Rectal smooth muscle tissue (tissue), 1 donor: ENCODE measurements around the gene ARFGEF2.
"Not testable (repeated sequence)": the region's sequence is repeated elsewhere in the genome, so short reads cannot be mapped to it uniquely, and the experiment has no call there.

Experiments used
- H3K27ac ChIP-seq: one replicate; pipeline ENCODE4 v1.7.0; 2013; ENCODE audit warnings: low read depth, low read length, inconsistent platforms
- H3K27me3 ChIP-seq: one replicate; pipeline ENCODE4 v1.7.0; 2013; ENCODE audit warnings: low read length; ENCODE audit not compliant: control insufficient read depth, insufficient read depth
- H3K36me3 ChIP-seq: one replicate; pipeline ENCODE4 v1.7.0; 2013; ENCODE audit warnings: low read length; ENCODE audit not compliant: control insufficient read depth, insufficient read depth
- H3K4me1 ChIP-seq: one replicate; pipeline ENCODE4 v1.7.0; 2013; ENCODE audit warnings: low read length; ENCODE audit not compliant: control insufficient read depth, insufficient read depth
- H3K4me3 ChIP-seq: one replicate; pipeline ENCODE4 v1.7.0; 2013; ENCODE audit warnings: low read length
- H3K9ac ChIP-seq: one replicate; pipeline ENCODE4 v1.7.0; 2013; ENCODE audit warnings: low read length

The ARFGEF2 gene

GRCh38 chr20:48971956-48972355 is 50.4 kb downstream of the ARFGEF2 start:
- Histone ChIP-seq H3K27me3 (no peaks in the 10 kb centered on the region), H3K4me1 (no peaks in the 10 kb centered on the region), H3K4me3 (no peak overlapping the region), H3K27ac (no peak overlapping the region), H3K36me3 (peaks cover 26% of the 10 kb centered on the region), H3K9ac (no peak overlapping the region)

- Histone ChIP-seq H3K36me3 (peaks cover 26% of the 10 kb centered on the region), H3K4me3 (no peak overlapping the region), H3K27me3 (no peaks in the 10 kb centered on the region), H3K4me1 (no peaks in the 10 kb centered on the region), H3K9ac (no peak overlapping the region), H3K27ac (no peak overlapping the region)
These were observed 51.3 kb downstream of the ARFGEF2 start for GRCh38 chr20:48972816-48973215.

- H3K36me3 ChIP-seq, result peaks cover 11% of the 10 kb centered on the region
- peak overlapping the region; percentile 24 for H3K27ac ChIP-seq
- no peak overlapping the region for H3K9ac ChIP-seq
- no peak overlapping the region for H3K4me3 ChIP-seq
- no peaks in the 10 kb centered on the region for H3K27me3 ChIP-seq
- H3K4me1 ChIP-seq, result no peaks in the 10 kb centered on the region
These were observed 54.4 kb downstream of the ARFGEF2 start for GRCh38 chr20:48975955-48976354.

DNA sequence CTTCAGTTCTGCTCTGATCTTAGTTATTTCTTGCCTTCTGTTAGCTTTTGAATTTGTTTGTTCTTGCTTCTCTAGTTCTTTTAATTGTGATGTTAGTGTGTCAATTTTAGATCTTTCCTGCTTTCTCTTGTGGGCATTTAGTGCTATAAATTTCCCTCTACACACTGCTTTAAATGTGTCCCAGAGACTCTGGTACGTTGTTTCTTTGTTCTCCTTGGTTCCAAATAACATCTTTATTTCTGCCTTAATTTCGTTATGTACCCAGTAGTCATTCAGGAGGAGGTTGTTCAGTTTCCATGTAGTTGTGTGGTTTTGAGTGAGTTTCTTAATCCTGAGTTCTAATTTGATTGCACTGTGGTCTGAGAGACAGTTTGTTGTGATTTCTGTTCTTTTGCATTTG is 58.5 kb downstream of the ARFGEF2 start:
- H3K27ac ChIP-seq, H3K4me1 ChIP-seq, H3K27me3 ChIP-seq, H3K4me3 ChIP-seq, H3K9ac ChIP-seq: not testable (repeated sequence)
- peaks cover 22% of the 10 kb centered on the region for H3K36me3 ChIP-seq

DNA sequence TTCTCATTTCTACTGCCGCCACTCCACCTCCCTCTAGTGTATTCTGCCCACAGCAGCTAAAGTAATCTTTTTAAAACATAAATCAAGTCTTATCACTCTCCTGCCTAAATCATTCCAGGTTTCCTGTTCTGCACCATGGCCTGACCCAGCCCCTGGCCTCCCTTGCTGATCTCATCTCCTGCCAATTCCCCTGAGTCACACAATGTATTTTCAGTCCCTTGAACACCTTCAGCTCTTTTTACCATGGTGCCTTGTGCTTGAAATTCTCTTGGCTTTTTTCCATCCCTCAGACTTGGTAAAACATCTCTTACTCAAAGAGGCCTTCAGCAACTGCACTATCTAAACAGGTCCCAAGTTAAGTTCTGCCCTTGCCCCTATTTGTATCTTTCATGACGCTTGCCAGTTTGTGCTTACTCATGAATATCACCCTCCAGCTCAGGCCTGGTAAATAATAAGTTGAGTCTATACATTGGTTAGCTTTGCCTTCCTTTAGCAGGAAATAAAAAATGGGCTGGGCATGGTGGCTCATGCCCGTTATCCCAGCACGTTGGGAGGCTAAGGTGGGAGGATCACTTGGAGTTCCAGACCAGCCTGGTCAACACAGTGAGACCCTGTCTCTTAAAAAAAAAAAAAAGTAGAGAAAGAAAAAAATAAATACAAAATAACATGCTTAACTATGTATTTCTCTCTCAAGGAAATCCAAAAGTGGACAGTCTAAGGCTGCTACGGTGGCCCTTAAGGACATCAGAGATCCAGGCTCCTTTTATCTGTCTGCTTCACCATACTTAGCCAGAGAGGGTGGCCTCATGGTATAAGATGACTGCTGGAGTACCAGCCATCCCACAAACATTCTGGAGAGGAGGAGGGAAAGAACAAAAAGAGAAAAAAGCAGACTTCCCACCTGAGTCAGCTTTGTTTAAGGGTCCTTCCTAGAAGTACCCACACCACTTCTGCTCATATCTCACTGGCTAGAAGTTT is 62.2 kb downstream of the ARFGEF2 start:
- H3K4me1 ChIP-seq, result no peaks in the 10 kb centered on the region
- H3K9ac ChIP-seq, result no peak overlapping the region
- no peaks in the 10 kb centered on the region for H3K27me3 ChIP-seq
- peaks cover 36% of the 10 kb centered on the region for H3K36me3 ChIP-seq
- no peak overlapping the region for H3K4me3 ChIP-seq
- H3K27ac ChIP-seq, result no peak overlapping the region

DNA sequence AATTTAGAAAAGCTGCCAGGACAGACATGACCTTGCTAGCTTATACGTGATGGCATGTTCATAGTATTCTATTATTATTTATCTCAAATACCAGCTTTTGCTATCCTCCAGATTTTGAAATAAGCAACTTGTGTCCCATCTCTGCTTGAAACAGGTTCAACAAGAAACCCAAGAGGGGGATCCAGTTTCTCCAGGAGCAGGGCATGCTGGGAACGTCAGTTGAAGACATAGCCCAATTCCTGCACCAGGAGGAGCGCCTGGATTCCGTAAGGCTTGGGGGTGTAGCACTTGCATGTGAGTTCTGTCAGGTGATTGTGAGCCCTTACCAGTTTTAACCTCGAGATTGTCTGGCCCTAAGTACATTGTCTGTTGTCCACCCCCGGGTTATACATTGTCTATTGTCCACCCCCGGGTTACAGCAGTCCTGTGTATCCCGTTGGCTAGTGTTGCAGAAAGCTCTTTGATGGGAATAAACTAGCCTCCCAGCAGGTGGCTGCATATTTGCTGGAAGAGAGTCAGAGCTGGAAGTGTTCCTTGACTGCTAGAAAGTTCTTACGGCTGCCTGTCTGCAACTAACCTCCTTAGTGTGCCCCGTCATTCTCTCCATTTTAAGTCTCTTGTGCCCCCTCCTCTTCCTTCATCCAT is 63.2 kb downstream of the ARFGEF2 start:
- H3K27ac ChIP-seq, result no peak overlapping the region

GRCh38 chr20:48986899-48987298 is 65.4 kb downstream of the ARFGEF2 start:
- H3K4me3 ChIP-seq, result no peak overlapping the region
- no peak overlapping the region for H3K9ac ChIP-seq
- H3K27me3 ChIP-seq, result no peaks in the 10 kb centered on the region
- peaks cover 51% of the 10 kb centered on the region for H3K36me3 ChIP-seq
- H3K27ac ChIP-seq, result no peak overlapping the region
- H3K4me1 ChIP-seq, result no peaks in the 10 kb centered on the region

More for the DNA sequence above, 63.2 kb downstream of the ARFGEF2 start:
- peaks cover 42% of the 10 kb centered on the region for H3K36me3 ChIP-seq
- H3K9ac ChIP-seq, result no peak overlapping the region
- H3K4me3 ChIP-seq, result no peak overlapping the region
- H3K4me1 ChIP-seq, result no peaks in the 10 kb centered on the region
- H3K27me3 ChIP-seq, result no peaks in the 10 kb centered on the region

DNA sequence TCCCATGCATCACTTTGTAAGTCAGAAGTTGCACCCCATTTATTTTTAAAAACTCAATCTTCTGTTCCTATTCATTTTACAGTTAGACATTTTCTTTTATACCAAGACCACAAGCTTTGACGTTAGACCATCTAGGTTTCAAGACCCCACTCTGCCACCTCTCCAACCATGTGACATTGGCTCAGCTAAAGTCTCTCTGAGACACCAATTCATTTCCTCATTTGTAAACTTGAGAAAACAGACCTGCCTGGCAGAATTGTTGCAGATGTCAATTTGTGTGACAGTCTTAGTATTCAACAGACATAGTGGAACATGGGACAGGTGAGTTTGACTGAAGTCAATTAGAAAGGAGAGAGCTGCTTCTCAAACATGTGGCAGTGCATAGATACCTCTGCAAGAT is 69.0 kb downstream of the ARFGEF2 start:
- no peak overlapping the region for H3K27ac ChIP-seq
- no peaks in the 10 kb centered on the region for H3K4me1 ChIP-seq
- no peak overlapping the region for H3K9ac ChIP-seq
- no peak overlapping the region for H3K4me3 ChIP-seq
- no peaks in the 10 kb centered on the region for H3K27me3 ChIP-seq
- H3K36me3 ChIP-seq, result peaks cover 49% of the 10 kb centered on the region

DNA sequence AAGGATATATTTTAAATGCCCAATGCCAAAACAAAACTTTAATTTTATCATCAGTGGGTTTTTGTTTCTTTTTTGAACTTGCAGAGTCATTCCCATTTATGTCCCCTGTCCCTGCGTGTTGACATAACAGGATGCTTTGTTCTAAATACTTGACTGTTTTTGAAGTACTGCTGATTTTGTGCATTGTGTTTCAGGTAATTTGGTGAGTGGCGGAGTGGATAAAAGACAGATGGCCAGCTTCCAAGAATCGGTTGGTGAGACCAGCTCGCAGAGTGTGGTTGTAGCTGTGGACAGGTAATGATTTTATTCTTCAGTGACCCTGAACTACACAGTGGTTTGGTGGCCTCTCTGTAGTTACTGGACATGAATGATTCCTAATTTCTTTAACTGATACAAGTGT is 74.1 kb downstream of the ARFGEF2 start:
- Histone ChIP-seq H3K36me3 (peaks cover 40% of the 10 kb centered on the region), H3K27ac (no peak overlapping the region), H3K27me3 (no peaks in the 10 kb centered on the region), H3K9ac (no peak overlapping the region), H3K4me1 (no peaks in the 10 kb centered on the region), H3K4me3 (no peak overlapping the region)

GRCh38 chr20:48999890-49000870 is 78.7 kb downstream of the ARFGEF2 start:
- no peak overlapping the region for H3K4me3 ChIP-seq
- H3K36me3 ChIP-seq, result peaks cover 16% of the 10 kb centered on the region
- H3K27ac ChIP-seq, result no peak overlapping the region
- no peaks in the 10 kb centered on the region for H3K27me3 ChIP-seq
- H3K4me1 ChIP-seq, result no peaks in the 10 kb centered on the region
- no peak overlapping the region for H3K9ac ChIP-seq

DNA sequence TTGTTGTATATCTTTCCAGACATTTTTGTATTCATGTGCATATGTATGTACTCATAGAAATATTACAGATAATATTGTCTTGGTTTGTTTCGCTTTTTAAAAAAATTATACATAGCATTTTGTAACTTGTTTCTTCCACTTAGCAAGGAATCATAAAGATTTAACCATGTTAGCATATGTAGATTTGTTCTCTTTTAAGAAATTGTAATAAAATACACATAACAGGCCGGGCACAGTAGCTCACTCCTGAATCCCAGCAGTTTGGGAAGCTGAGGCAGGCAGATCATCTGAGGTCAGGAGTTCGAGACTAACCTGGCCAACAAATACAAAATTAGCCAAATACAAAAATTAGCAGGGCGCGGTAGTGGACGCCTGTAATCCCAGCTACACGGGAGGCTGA is 80.2 kb downstream of the ARFGEF2 start:
- H3K4me1 ChIP-seq, result no peaks in the 10 kb centered on the region
- H3K4me3 ChIP-seq, result no peak overlapping the region
- H3K27ac ChIP-seq, result no peak overlapping the region
- no peak overlapping the region for H3K9ac ChIP-seq
- no peaks in the 10 kb centered on the region for H3K27me3 ChIP-seq
- peaks cover 15% of the 10 kb centered on the region for H3K36me3 ChIP-seq

DNA sequence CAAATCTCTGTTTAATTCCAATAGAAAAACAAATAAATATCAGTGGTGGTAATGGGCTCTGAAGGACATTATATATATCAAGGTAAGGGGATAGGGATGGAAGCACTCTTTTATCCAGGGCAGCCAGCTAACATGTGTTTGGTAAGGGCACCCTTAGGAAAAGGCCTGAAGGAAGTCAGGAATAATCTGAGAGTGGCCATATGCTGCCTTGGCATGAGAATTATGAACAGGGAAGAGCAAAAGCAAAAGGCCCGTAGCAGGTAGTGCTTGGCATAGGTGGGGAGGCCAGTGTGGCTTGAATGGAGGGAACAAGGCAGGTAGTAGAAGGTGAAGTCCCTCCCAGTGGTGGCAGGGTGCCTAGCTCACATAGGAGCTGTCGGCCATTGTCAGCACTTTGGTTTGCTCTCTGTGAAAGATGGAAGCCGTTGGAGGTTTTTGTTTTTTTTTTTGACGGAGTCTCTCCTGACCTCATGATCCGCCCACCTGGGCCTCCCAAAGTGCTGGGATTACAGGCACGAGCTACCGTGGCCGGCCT is 85.0 kb downstream of the ARFGEF2 start:
- no peaks in the 10 kb centered on the region for H3K4me1 ChIP-seq
- H3K4me3 ChIP-seq, result no peak overlapping the region
- H3K36me3 ChIP-seq, result peaks cover 16% of the 10 kb centered on the region
- H3K27me3 ChIP-seq, result no peaks in the 10 kb centered on the region
- no peak overlapping the region for H3K27ac ChIP-seq
- no peak overlapping the region for H3K9ac ChIP-seq
